ENCODE results near the gene SCFD1.

DNA sequence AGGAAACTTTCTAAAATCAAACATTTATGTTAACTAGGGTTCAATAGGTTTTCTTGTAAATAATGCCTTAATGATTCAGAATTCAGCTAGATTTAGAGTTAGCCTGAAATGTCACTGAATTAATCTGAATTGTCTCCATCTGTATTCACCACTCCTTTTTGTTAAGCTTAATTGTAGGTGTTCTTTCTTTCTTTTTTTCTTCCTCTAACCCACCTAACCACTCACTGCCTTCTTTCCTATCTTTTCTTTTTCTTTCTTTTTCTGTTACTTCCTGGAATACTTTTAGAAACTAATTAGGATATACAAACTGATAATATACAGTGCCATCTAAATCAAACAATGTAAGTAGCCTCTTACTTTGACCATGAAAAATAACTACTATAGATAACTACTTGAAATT lies 33.2 kb upstream of the SCFD1 start:
- TF ChIP-seq YY1 (IDR thresholded peaks at IDR 0.05) (no peak), JUND (IDR thresholded peaks at IDR 0.05) (no peak), TAF1 (conservative IDR thresholded peaks at IDR 0.05) (no peak), RAD21 (IDR thresholded peaks at IDR 0.05) (no peak), GABPA (IDR thresholded peaks at IDR 0.05 in 1 of 2, conservative IDR thresholded peaks at IDR 0.05 in 1 of 2) (no peak), EGR1 (IDR thresholded peaks at IDR 0.05; ENCODE audit: low read depth in 2 of 2) (no peak), RXRA (IDR thresholded peaks at IDR 0.05) (no peak), HNF4G (IDR thresholded peaks at IDR 0.05) (no peak), FOXA1 (IDR thresholded peaks at IDR 0.05) (no peak), SP1 (IDR thresholded peaks at IDR 0.05) (no peak)
- TF ChIP-seq, protein P1, sequence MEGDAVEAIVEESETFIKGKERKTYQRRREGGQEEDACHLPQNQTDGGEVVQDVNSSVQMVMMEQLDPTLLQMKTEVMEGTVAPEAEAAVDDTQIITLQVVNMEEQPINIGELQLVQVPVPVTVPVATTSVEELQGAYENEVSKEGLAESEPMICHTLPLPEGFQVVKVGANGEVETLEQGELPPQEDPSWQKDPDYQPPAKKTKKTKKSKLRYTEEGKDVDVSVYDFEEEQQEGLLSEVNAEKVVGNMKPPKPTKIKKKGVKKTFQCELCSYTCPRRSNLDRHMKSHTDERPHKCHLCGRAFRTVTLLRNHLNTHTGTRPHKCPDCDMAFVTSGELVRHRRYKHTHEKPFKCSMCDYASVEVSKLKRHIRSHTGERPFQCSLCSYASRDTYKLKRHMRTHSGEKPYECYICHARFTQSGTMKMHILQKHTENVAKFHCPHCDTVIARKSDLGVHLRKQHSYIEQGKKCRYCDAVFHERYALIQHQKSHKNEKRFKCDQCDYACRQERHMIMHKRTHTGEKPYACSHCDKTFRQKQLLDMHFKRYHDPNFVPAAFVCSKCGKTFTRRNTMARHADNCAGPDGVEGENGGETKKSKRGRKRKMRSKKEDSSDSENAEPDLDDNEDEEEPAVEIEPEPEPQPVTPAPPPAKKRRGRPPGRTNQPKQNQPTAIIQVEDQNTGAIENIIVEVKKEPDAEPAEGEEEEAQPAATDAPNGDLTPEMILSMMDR (IDR thresholded peaks at IDR 0.05; ENCODE audit: low read depth, low read length, missing input control), result no peak
- TF ChIP-seq, protein P2, sequence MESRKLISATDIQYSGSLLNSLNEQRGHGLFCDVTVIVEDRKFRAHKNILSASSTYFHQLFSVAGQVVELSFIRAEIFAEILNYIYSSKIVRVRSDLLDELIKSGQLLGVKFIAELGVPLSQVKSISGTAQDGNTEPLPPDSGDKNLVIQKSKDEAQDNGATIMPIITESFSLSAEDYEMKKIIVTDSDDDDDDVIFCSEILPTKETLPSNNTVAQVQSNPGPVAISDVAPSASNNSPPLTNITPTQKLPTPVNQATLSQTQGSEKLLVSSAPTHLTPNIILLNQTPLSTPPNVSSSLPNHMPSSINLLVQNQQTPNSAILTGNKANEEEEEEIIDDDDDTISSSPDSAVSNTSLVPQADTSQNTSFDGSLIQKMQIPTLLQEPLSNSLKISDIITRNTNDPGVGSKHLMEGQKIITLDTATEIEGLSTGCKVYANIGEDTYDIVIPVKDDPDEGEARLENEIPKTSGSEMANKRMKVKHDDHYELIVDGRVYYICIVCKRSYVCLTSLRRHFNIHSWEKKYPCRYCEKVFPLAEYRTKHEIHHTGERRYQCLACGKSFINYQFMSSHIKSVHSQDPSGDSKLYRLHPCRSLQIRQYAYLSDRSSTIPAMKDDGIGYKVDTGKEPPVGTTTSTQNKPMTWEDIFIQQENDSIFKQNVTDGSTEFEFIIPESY (IDR thresholded peaks at IDR 0.05), result no peak
- TF ChIP-seq, protein P3, sequence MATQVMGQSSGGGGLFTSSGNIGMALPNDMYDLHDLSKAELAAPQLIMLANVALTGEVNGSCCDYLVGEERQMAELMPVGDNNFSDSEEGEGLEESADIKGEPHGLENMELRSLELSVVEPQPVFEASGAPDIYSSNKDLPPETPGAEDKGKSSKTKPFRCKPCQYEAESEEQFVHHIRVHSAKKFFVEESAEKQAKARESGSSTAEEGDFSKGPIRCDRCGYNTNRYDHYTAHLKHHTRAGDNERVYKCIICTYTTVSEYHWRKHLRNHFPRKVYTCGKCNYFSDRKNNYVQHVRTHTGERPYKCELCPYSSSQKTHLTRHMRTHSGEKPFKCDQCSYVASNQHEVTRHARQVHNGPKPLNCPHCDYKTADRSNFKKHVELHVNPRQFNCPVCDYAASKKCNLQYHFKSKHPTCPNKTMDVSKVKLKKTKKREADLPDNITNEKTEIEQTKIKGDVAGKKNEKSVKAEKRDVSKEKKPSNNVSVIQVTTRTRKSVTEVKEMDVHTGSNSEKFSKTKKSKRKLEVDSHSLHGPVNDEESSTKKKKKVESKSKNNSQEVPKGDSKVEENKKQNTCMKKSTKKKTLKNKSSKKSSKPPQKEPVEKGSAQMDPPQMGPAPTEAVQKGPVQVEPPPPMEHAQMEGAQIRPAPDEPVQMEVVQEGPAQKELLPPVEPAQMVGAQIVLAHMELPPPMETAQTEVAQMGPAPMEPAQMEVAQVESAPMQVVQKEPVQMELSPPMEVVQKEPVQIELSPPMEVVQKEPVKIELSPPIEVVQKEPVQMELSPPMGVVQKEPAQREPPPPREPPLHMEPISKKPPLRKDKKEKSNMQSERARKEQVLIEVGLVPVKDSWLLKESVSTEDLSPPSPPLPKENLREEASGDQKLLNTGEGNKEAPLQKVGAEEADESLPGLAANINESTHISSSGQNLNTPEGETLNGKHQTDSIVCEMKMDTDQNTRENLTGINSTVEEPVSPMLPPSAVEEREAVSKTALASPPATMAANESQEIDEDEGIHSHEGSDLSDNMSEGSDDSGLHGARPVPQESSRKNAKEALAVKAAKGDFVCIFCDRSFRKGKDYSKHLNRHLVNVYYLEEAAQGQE (IDR thresholded peaks at IDR 0.05), result no peak
- TF ChIP-seq, protein P4, sequence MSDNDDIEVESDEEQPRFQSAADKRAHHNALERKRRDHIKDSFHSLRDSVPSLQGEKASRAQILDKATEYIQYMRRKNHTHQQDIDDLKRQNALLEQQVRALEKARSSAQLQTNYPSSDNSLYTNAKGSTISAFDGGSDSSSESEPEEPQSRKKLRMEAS (IDR thresholded peaks at IDR 0.05), result no peak
